PC-3 (cell line): ENCODE data around the gene FLII. TPM values are rescaled to one million over a fixed set of nuclear protein-coding genes. Genes with fewer than 3 reads are reported as not detected.
"Not testable (repeated sequence)": the region's sequence is repeated elsewhere in the genome, so short reads cannot be mapped to it uniquely, and the experiment has no call there.

ENCODE experiments used
- ATAC-seq: fragments of 200-7000 bp; cut with Tn5 transposase; 2 replicates; pipeline ENCODE4 v1.9.1; 2020; ENCODE audit warnings: mild to moderate bottlenecking, moderate library complexity
- Bru-seq: library from RNA; stranded (reverse); fragments of 400-500 nt; gene quantifications from one replicate; lab custom pipeline; 2021; lab: Mats Ljungman, UMichigan
- BruChase-seq, 2 experiments: library from RNA; stranded (reverse); fragments of 400-500 nt; gene quantifications; one replicate each; lab custom pipeline; 2021; lab: Mats Ljungman, UMichigan
- BruUV-seq: library from RNA; stranded (reverse); fragments of 400-500 nt; replicated peaks from 2 replicates; lab custom pipeline; 2021; lab: Mats Ljungman, UMichigan
- CTCF ChIA-PET: fragments of 300-600 bp; sonication (Branson Sonifier 250); formaldehyde crosslinking; loops from one replicate; lab custom pipeline; 2022; ENCODE audit warnings: antibody characterized with exemption; lab: Charles Lee
- POLR2A ChIA-PET: fragments of 300-600 bp; sonication (Branson Sonifier 250); formaldehyde crosslinking; loops from one replicate; lab custom pipeline; 2022; ENCODE audit warnings: antibody characterized with exemption; ENCODE audit not compliant: unreplicated experiment; lab: Charles Lee
- DNase-seq: peaks from one replicate; pipeline ENCODE4 v3.0.0-alpha.2; 2015
- H2AFZ ChIP-seq: fragments of 300-600 bp; sonication (generic); 2 replicates; pipeline ENCODE4 v1.6.0; 2016; ENCODE audit warnings: antibody characterized with exemption, low read length
- H3F3A ChIP-seq: fragments of 300-600 bp; sonication (generic); one replicate; pipeline ENCODE4 v1.6.0; 2017; ENCODE audit warnings: antibody characterized with exemption, low read length, control low read depth, mild to moderate bottlenecking; ENCODE audit not compliant: unreplicated experiment
- H3K27ac ChIP-seq: fragments of 300-600 bp; sonication (generic); 2 replicates; pipeline ENCODE4 v1.5.1; 2016; ENCODE audit warnings: mild to moderate bottlenecking, low read length
- H3K27me3 ChIP-seq: fragments of 300-600 bp; sonication (generic); 2 replicates; pipeline ENCODE4 v1.6.1; 2016; ENCODE audit warnings: low read length, mixed read lengths
- H3K36me3 ChIP-seq: fragments of 300-600 bp; sonication (generic); 2 replicates; pipeline ENCODE4 v1.6.1; 2016; ENCODE audit warnings: low read depth, mixed run types, low read length, mixed read lengths
- H3K4me1 ChIP-seq: fragments of 300-600 bp; sonication (generic); 2 replicates; pipeline ENCODE4 v1.5.1; 2016; ENCODE audit warnings: low read length; ENCODE audit not compliant: insufficient read depth
- H3K4me2 ChIP-seq: fragments of 300-600 bp; sonication (generic); 2 replicates; pipeline ENCODE4 v1.6.0; 2016; ENCODE audit warnings: low read length
- H3K4me3 ChIP-seq: fragments of 300-600 bp; sonication (generic); 2 replicates; pipeline ENCODE4 v1.5.1; 2016; ENCODE audit warnings: mild to moderate bottlenecking, low read length, mixed read lengths
- H3K79me2 ChIP-seq: fragments of 300-600 bp; sonication (generic); 2 replicates; pipeline ENCODE4 v1.6.1; 2017; ENCODE audit warnings: low read length, mixed read lengths
- H3K9ac ChIP-seq: fragments of 300-600 bp; sonication (generic); 2 replicates; pipeline ENCODE4 v1.6.0; 2016; ENCODE audit warnings: mild to moderate bottlenecking, low read length
- H3K9me2 ChIP-seq: fragments of 300-600 bp; sonication (generic); replicated peaks from 2 replicates; pipeline ENCODE4 v1.6.1; 2016; ENCODE audit warnings: mixed run types, low read length, mixed read lengths
- H3K9me3 ChIP-seq: fragments of 300-600 bp; sonication (generic); 2 replicates; pipeline ENCODE4 v1.6.1; 2016; ENCODE audit warnings: low read length, mixed read lengths
- H4K20me1 ChIP-seq: fragments of 300-600 bp; sonication (generic); 2 replicates; pipeline ENCODE4 v1.6.1; 2016; ENCODE audit warnings: low read length, mixed read lengths
- EZH2 ChIP-seq: fragments of 300-600 bp; sonication (generic); IDR thresholded peaks from one replicate; pipeline ENCODE4 v1.6.1; 2017; ENCODE audit warnings: antibody characterized with exemption, mild to moderate bottlenecking, low read length; ENCODE audit not compliant: unreplicated experiment
- EZH2phosphoT487 ChIP-seq: fragments of 300-600 bp; sonication (generic); IDR thresholded peaks from 2 replicates; pipeline ENCODE4 v1.6.1; 2018; ENCODE audit warnings: mild to moderate bottlenecking, antibody characterized with exemption, low read length, borderline replicate concordance
- intact Hi-C: fragments of 100-400 bp; cut with micrococcal nuclease; formaldehyde crosslinking; loops from 2 replicates; pipeline ENCODE4 v1.9.0; 2023
- long read RNA-seq: library from polyadenylated mRNA; unstranded; transcript quantifications from one replicate; pipeline ENCODE4 v2.0.0, GENCODE V29; 2021; ENCODE audit not compliant: unreplicated experiment
- total RNA-seq: library from RNA; depleted of rRNA; stranded (reverse); fragments of >200 nt; gene quantifications from 2 replicates; pipeline ENCODE4 v1.2.3, GENCODE V29; 2014; rRNA removed
- TF ChIP-seq, protein P1 (sequence below): fragments of 300-600 bp; sonication (generic); conservative IDR thresholded peaks from 2 replicates; pipeline ENCODE4 v1.5.1; 2017; ENCODE audit warnings: antibody characterized with exemption, low read depth, mild to moderate bottlenecking, low read length

The FLII gene
- 537 and 742 TPM in 2 replicates for total RNA-seq
- percentile 83 among the genes with signal in this experiment for Bru-seq, nascent RNA
- BruChase-seq, experiment 1, labeled RNA remaining after a 6-hour chase, result percentile 94 among the genes with signal in this experiment
- percentile 89 among the genes with signal in this experiment for BruChase-seq, experiment 2, labeled RNA remaining after a 2-hour chase
- long read RNA-seq, full-length matches to known transcripts, result 195 of 634 reads
- long read RNA-seq, partial matches to known transcripts, result 181 of 634 reads
- long read RNA-seq, other reads (novel, unspliced or antisense), result 258 of 634 reads

DNA sequence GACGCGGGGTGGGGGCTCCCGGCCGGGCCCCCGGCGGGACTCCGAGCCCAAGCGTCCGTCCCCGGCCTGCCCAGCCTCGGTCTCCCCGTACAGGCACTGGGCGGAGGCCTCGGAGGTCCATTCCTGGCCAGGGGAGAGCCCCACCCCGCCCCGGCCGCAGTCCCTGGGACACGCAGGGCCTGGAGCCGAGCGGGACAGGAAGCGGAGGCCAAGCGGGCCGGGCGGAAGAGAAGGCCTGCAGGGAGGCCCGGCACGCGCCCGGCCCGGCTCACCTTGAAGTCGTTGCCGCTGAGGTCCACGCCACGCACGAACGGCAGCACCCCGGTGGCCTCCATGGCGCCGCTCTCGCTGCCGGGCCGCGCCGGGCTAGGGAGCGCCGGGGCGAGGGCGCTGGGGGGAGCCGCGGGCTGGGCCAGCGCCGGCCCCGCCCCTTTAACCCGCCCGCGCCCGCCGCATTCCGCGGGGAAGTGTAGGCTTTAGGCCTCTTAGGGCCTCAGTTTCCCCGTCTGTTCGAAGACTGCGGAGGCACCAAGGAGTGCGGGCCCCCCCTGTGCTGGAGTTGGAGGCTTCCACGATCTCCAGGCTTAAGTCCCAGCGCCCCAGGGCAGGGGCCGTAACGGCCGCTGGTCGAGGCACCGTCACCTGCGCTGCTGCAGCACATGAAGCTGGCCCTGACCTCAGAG is at the start of gene FLII:
Gene FLII, minus strand, starts transcription at position 383 of the 683 bp plus-strand sequence. Its CDS starts 48 bp downstream, at position 335.
- Histone ChIP-seq H3K9me3 (no peaks in the 10 kb centered on the region), H3K4me1 (peaks cover 35% of the 10 kb centered on the region), H3K27ac (peak within 1 kb of the TSS; percentile 86), H3K4me3 (peak within 1 kb of the TSS; percentile 88), H3K9ac (peak within 1 kb of the TSS; percentile 97), H3F3A (no peaks in the 10 kb centered on the region), H3K4me2 (peak within 1 kb of the TSS; percentile 99), H3K9me2 (no peaks in the 10 kb centered on the region), H3K36me3 (peaks cover 33% of the 10 kb centered on the region), H3K27me3 (no peaks in the 10 kb centered on the region), H3K79me2 (peaks cover 60% of the 10 kb centered on the region), H4K20me1 (peaks cover 4% of the 10 kb centered on the region; the same call in 1 of the 2 replicates), H2AFZ (peak within 1 kb of the TSS; percentile 79)
- POLR2A ChIA-PET, result no interaction called here
- CTCF ChIA-PET, result no interaction called here
- TF ChIP-seq EZH2phosphoT487, result no peak
- TF ChIP-seq, protein P1, sequence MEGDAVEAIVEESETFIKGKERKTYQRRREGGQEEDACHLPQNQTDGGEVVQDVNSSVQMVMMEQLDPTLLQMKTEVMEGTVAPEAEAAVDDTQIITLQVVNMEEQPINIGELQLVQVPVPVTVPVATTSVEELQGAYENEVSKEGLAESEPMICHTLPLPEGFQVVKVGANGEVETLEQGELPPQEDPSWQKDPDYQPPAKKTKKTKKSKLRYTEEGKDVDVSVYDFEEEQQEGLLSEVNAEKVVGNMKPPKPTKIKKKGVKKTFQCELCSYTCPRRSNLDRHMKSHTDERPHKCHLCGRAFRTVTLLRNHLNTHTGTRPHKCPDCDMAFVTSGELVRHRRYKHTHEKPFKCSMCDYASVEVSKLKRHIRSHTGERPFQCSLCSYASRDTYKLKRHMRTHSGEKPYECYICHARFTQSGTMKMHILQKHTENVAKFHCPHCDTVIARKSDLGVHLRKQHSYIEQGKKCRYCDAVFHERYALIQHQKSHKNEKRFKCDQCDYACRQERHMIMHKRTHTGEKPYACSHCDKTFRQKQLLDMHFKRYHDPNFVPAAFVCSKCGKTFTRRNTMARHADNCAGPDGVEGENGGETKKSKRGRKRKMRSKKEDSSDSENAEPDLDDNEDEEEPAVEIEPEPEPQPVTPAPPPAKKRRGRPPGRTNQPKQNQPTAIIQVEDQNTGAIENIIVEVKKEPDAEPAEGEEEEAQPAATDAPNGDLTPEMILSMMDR, result no peak
- no peak for TF ChIP-seq EZH2
- DNase-seq (peak; percentile 56), ATAC-seq (peak; percentile 32)
- no TSS peak for BruUV-seq
- intact Hi-C loops, result no loop called here

DNA sequence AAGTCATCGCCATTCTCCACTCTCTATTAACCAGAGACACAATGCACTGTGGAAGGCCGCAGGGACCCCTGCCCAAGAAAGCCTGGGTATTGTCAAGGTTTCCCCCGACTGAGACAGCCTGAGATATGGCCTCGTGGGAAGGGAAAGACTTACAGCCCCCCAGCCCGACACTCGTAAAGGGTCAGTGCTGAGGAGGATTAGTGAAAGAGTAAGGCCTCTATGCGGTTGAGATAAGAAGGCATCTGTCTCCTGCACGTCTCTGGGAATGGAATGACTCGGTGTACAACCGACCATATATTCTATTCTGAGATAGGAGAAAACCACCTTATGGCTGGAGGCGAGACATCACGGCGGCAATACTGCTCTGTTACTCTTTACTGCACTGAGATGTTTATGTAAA is 44.7 kb upstream of the FLII start:
- H3K9me3 ChIP-seq, H3K27me3 ChIP-seq, H3K9me2 ChIP-seq, CTCF ChIA-PET, DNase-seq, H4K20me1 ChIP-seq, H3K4me2 ChIP-seq, H3K27ac ChIP-seq, H3K9ac ChIP-seq, H3K79me2 ChIP-seq, H2AFZ ChIP-seq, POLR2A ChIA-PET, BruUV-seq, H3K4me3 ChIP-seq, intact Hi-C loops, ATAC-seq, H3F3A ChIP-seq: not testable (repeated sequence)
- Histone ChIP-seq H3K4me1 (peaks cover 10% of the 10 kb centered on the region; the same call in 1 of the 2 replicates), H3K36me3 (peaks cover 55% of the 10 kb centered on the region)

DNA sequence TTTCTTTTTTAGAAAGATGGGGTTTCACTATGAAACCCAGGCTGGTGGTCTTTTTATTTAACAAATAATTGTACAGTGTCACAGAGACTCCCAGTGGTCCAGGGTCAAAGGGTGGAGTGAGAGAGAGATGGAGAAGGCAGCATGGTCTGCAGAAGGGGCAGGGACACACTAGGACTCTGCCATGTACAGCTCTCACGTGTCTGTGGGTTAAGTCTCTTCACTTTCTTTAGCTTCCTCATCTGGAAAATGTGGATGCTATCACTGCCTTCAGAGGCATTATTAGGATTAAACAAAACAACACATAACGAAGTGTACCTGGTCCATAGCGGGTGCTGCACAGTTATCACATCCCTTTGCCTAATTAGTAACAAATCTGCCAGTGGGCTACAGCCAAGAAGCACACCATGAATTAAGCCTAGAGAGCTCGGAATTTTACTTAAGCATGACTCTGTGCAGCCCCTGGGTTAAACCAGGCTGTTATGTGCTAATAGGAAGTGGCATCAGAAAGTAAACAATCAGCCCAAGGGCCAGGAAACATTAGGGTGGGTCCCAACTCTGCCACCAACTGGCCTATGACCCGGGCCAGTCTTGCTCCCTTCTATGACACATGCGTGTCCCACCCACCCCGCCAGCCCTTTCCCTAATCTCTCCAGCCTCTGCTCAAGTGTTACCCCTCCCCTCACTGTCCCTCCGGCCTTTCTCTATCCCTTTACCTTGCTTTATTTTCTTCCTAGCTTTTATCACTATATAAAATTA is 42.4 kb upstream of the FLII start:
- intact Hi-C loops, result no loop called here
- no peak overlapping the region for H2AFZ ChIP-seq
- H3K9ac ChIP-seq, result no peak overlapping the region
- H3K27me3 ChIP-seq, result no peaks in the 10 kb centered on the region
- H4K20me1 ChIP-seq, result no peaks in the 10 kb centered on the region
- H3F3A ChIP-seq, result no peaks in the 10 kb centered on the region
- no peak overlapping the region for H3K4me2 ChIP-seq
- H3K9me3 ChIP-seq, result no peaks in the 10 kb centered on the region
- H3K9me2 ChIP-seq, result no peaks in the 10 kb centered on the region
- POLR2A ChIA-PET, result no interaction called here
- H3K27ac ChIP-seq, result peak overlapping the region; percentile 58
- no peak for TF ChIP-seq EZH2phosphoT487
- TF ChIP-seq, protein P1, result no peak
- no peak for TF ChIP-seq EZH2
- ATAC-seq (peak; percentile 74), DNase-seq (no peak)
- BruUV-seq, result no TSS peak
- H3K79me2 ChIP-seq, result no peaks in the 10 kb centered on the region
- peaks cover 46% of the 10 kb centered on the region for H3K36me3 ChIP-seq
- CTCF ChIA-PET, result no interaction called here
- H3K4me1 ChIP-seq, result peaks cover 10% of the 10 kb centered on the region; the same call in 1 of the 2 replicates
- H3K4me3 ChIP-seq, result no peak overlapping the region

DNA sequence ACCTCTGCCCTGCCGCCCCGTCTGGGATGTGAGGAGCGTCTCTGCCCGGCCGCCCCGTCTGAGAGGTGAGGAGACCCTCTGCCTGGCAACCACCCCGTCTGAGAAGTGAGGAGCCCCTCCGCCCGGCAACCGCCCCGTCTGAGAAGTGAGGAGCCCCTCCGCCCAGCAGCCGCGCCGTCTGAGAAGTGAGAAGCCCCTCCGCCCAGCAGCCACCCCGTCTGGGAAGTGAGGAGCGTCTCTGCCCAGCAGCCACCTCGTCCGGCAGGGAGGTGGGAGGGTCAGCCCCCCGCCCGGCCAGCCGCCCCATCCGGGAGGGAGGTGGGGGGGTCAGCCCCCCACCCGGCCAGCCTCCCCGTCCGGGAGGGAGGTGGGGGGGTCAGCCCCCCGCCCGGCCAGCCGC is 39.5 kb upstream of the FLII start:
- H3K27ac ChIP-seq, H3K27me3 ChIP-seq, H3K4me3 ChIP-seq, H3K9ac ChIP-seq, H3F3A ChIP-seq, H3K9me2 ChIP-seq, H3K79me2 ChIP-seq, H4K20me1 ChIP-seq, POLR2A ChIA-PET, H2AFZ ChIP-seq, H3K4me2 ChIP-seq, intact Hi-C loops, H3K9me3 ChIP-seq, CTCF ChIA-PET, BruUV-seq, DNase-seq, ATAC-seq: not testable (repeated sequence)
- H3K36me3 ChIP-seq, result peaks cover 39% of the 10 kb centered on the region
- peaks cover 10% of the 10 kb centered on the region; the same call in 1 of the 2 replicates for H3K4me1 ChIP-seq
